Esophagus squamous epithelium (tissue), 5 donors: ENCODE data around the gene FAU. TPM values are rescaled to one million over a fixed set of nuclear protein-coding genes. Genes with fewer than 3 reads are reported as not detected.

Experiments
- DNase-seq: peaks from one replicate; lab custom pipeline; 2025; lab: John Stamatoyannopoulos, UW
- H3K27ac ChIP-seq, 4 donors: fragments of 200-600 bp; sonication (generic); one replicate each; pipeline ENCODE4 v1.5.1; 2016 to 2019; ENCODE audit warnings: mild to moderate bottlenecking in 1 of 4
- H3K27me3 ChIP-seq, 4 donors: fragments of 200-600 bp; sonication (generic); 1 replicate in 3 of 4; 2 replicates in 1 of 4; pipeline versions ENCODE4 v1.5.1 to v1.6.0; 2017 to 2021; ENCODE audit warnings: antibody characterized with exemption in 1 of 4
- H3K36me3 ChIP-seq, 3 donors: fragments of 200-600 bp; sonication (generic); one replicate each; pipeline ENCODE4 v1.5.1; 2016 to 2019
- H3K4me1 ChIP-seq, 3 donors: fragments of 200-600 bp; sonication (generic); one replicate each; pipeline ENCODE4 v1.5.1; 2017 to 2019
- H3K4me3 ChIP-seq, 4 donors: fragments of 200-600 bp; sonication (generic); 1 replicate in 3 of 4; 2 replicates in 1 of 4; pipeline ENCODE4 v1.5.1; 2016 to 2019; ENCODE audit warnings: mild to moderate bottlenecking in 2 of 4, moderate library complexity in 1 of 4
- H3K9me3 ChIP-seq, 3 donors: fragments of 200-600 bp; sonication (generic); one replicate each; pipeline ENCODE4 v1.5.1; 2016 to 2019
- POLR2A ChIP-seq, 4 donors: fragments of 450-650 bp; IDR thresholded peaks; one replicate each; pipeline ENCODE4 v1.6.1; 2017; ENCODE audit warnings: antibody characterized with exemption in 4 of 4, mild to moderate bottlenecking in 4 of 4, moderate library complexity in 3 of 4
- WGBS, 2 donors: methylation state at CpG; one replicate each; pipeline ENCODE4 v1.1.5; 2018; 5-methylcytosine and 5-hydroxymethylcytosine counted together
- intact Hi-C: fragments of 100-400 bp; cut with DNase I; formaldehyde crosslinking; loops from one replicate; pipeline ENCODE4 v1.15.0; 2022
- total RNA-seq, 4 donors: library from RNA; depleted of rRNA; stranded (reverse); fragments of >200 nt; gene quantifications; one replicate each; pipeline ENCODE4 v1.1.0, GENCODE V29; 2016
- TF ChIP-seq, protein P1 (sequence below), 6 experiments: fragments of 450-650 bp in 4 of 6; fragments of 200-600 bp in 2 of 6; sonication (generic) in 2 of 6; IDR thresholded peaks; one replicate each; pipeline ENCODE4 v1.5.1; 2016 to 2019; ENCODE audit warnings: antibody characterized with exemption in 6 of 6, mild to moderate bottlenecking in 4 of 6, moderate library complexity in 4 of 6
- donor health status: DM: yes; HTN: yes; CAD: no.

The FAU gene
- total RNA-seq, 4 donors from 2014 or later, result 436 to 777 (median 528) TPM

- peaks cover 6 to 15% (median 12%) of the 10 kb centered on the region in 3 donors for H3K36me3 ChIP-seq
- intact Hi-C loops, result no loop called here
- no peak overlapping the region for H3K4me3 ChIP-seq
- H3K27ac ChIP-seq, result peak overlapping the region in 2 of 4 donors; percentile 99
- no peak for DNase-seq
- no peaks in the 10 kb centered on the region for H3K9me3 ChIP-seq
- TF ChIP-seq, protein P1, sequence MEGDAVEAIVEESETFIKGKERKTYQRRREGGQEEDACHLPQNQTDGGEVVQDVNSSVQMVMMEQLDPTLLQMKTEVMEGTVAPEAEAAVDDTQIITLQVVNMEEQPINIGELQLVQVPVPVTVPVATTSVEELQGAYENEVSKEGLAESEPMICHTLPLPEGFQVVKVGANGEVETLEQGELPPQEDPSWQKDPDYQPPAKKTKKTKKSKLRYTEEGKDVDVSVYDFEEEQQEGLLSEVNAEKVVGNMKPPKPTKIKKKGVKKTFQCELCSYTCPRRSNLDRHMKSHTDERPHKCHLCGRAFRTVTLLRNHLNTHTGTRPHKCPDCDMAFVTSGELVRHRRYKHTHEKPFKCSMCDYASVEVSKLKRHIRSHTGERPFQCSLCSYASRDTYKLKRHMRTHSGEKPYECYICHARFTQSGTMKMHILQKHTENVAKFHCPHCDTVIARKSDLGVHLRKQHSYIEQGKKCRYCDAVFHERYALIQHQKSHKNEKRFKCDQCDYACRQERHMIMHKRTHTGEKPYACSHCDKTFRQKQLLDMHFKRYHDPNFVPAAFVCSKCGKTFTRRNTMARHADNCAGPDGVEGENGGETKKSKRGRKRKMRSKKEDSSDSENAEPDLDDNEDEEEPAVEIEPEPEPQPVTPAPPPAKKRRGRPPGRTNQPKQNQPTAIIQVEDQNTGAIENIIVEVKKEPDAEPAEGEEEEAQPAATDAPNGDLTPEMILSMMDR (IDR thresholded peaks at IDR 0.05), result no peak
- no peak for TF ChIP-seq POLR2A (IDR thresholded peaks at IDR 0.05)
- 79 to 91% methylated on average over 15 of the region's 15 CpGs for WGBS, 2 donors
- H3K27me3 ChIP-seq, result no peaks in the 10 kb centered on the region
- H3K4me1 ChIP-seq, result peaks cover 22 to 67% (median 23%) of the 10 kb centered on the region in 3 donors
Observed at GRCh38 chr11:65136515-65137096, 14.7 kb upstream of the FAU start.

- Histone ChIP-seq H3K36me3 (peaks cover 15 to 24% (median 19%) of the 10 kb centered on the region in 3 donors), H3K4me1 (peaks cover 22 to 67% (median 23%) of the 10 kb centered on the region in 3 donors), H3K27me3 (no peaks in the 10 kb centered on the region), H3K27ac (peak overlapping the region; percentile 97 to 99 (median 98)), H3K9me3 (no peaks in the 10 kb centered on the region), H3K4me3 (peak overlapping the region in 3 of 4 donors; percentile 72 to 84 (median 80))
- 45 to 63% methylated on average over 11 of the region's 11 CpGs for WGBS, 2 donors
- TF ChIP-seq, protein P1 (IDR thresholded peaks at IDR 0.05), result no peak
- intact Hi-C loops, result no loop called here
- DNase-seq, result no peak
Observed at GRCh38 chr11:65135633-65136145, 13.8 kb upstream of the FAU start.

GRCh38 chr11:65134952-65135632 is 13.2 kb upstream of the FAU start:
- WGBS, 2 donors, result 1 to 6% methylated on average over 12 to 23 of the region's 24 CpGs
- intact Hi-C loops, result no loop called here
- Histone ChIP-seq H3K9me3 (no peaks in the 10 kb centered on the region), H3K27me3 (no peaks in the 10 kb centered on the region), H3K4me1 (peaks cover 22 to 67% (median 23%) of the 10 kb centered on the region in 3 donors), H3K4me3 (peak overlapping the region; percentile 67 to 84 (median 76)), H3K36me3 (peaks cover 21 to 30% (median 25%) of the 10 kb centered on the region in 3 donors), H3K27ac (peak overlapping the region; percentile 97 to 99 (median 98))
- DNase-seq, result no peak
- TF ChIP-seq, protein P1 (IDR thresholded peaks at IDR 0.05), result peak in 1 of 6 experiments; percentile 10
- TF ChIP-seq POLR2A (IDR thresholded peaks at IDR 0.05), result peak in 1 of 4 donors; percentile 67

DNA sequence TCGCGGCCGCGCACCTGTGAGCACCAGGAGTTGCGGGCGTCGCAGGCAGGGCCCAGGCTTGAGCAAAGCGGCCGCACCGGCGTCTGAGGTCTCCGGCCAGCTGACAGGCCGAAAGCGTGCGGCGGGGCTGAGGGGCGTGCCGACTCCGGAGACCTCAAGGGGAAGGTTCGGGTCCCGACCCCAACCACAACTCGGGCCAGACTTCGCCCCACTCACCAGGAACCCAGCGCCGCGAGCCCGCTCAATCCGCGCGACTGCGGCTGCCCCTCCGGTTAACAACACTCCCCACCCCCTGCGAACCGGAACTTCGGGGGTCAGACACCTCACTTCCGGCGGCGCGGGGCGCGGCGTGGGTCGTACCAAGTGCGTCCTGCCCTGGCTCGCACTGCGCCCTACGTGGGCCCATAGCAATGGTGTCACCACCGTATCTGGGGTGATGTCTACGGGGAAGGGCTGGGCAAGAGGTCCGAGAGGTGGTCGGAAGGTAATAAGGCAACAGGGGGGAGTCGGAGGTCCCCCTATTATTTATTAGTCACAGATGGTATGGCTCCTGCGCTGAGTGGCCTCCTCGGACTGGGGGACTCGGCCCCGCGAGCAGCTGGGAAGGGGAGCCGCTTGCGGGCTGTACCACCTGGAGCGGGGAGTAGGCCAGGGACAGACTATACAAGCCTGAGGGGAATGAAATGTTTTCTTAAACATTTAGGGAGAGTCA is 12.5 kb upstream of the FAU start, which contains the start of gene SYVN1:
SYVN1 (minus strand) TSS at position 280 of the 712 bp plus-strand sequence. CDS start 918 bp downstream, outside the sequence.
- peak in 3 of 4 donors; percentile 89 to 98 (median 96) for TF ChIP-seq POLR2A (IDR thresholded peaks at IDR 0.05)
- TF ChIP-seq, protein P1 (IDR thresholded peaks at IDR 0.05), result peak in 2 of 6 experiments; percentile 4 to 8
- Histone ChIP-seq H3K36me3 (peaks cover 28 to 37% (median 30%) of the 10 kb centered on the region in 3 donors), H3K4me1 (peaks cover 22 to 66% (median 23%) of the 10 kb centered on the region in 3 donors), H3K4me3 (peak within 1 kb of the TSS; percentile 67 to 84 (median 76)), H3K27me3 (no peaks in the 10 kb centered on the region), H3K27ac (peak within 1 kb of the TSS; percentile 97 to 99 (median 98)), H3K9me3 (no peaks in the 10 kb centered on the region)
- intact Hi-C loops, result no loop called here
- peak; percentile 70 for DNase-seq
- WGBS, 2 donors, result 0 to 1% methylated on average over 16 to 26 of the region's 60 CpGs
